OCI-LY3 (cell line): ENCODE measurements around the gene RNF38.

ENCODE experiments used
- CTCF ChIP-seq: fragments of 200-600, 300-600 bp; sonication (generic); IDR thresholded peaks from 2 replicates; pipeline ENCODE4 v1.5.1; 2014; ENCODE audit warnings: antibody characterized with exemption, low read length, low read depth
- EZH2phosphoT487 ChIP-seq: fragments of 200-600 bp; shearing (Covaris generic); IDR thresholded peaks from 2 replicates; pipeline ENCODE4 v1.6.1; 2018; ENCODE audit warnings: antibody characterized with exemption, mixed run types, low read depth

GRCh38 chr9:36323926-36324325, 76.1 kb downstream of the RNF38 start:
- TF ChIP-seq CTCF: no peak
- TF ChIP-seq EZH2phosphoT487: no peak
